Measurements from ENCODE around the gene SMIM35.

The SMIM35 gene

DNA sequence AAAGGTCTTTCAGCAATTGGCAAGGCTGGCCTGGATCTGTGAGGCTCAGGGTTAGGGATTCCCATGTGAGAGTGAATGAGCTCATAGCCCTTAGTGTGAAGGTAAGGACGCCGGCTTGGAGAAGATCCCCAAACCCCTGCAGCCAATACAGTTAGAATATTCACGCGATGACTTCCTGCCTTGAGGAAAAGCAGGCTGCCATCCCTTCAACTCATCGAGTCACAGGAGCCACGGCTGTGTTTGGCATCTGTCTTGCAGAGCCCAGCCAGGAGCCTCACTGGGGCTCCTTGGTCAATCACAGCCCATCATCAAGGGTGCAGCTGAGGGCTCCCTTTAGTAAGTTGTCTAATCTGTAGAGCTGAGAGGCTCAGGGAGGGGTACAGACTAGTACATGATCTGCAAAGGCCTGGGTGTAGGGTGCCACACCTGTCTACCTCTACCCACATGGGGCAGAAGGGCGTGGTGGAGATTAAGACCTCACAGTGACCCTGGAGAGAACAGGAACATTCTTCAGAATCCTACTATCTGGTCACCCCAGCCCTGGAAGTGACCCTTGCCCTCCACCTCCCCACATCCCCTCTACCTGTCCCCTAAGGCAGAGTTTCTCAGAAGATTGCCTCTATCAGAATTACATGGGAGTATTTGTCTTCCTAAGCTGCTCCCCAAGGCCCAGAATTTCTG, 82.1 kb downstream of the SMIM35 start:
- H3K9me3 ChIP-seq (ENCODE audit: control insufficient read depth, low read length): peaks cover 8% of the 10 kb centered on the region
- no peaks in the 10 kb centered on the region for H3K4me1 ChIP-seq (ENCODE audit: control insufficient read depth, insufficient read depth, low read length)
- no peaks in the 10 kb centered on the region for H3K36me3 ChIP-seq (ENCODE audit: control insufficient read depth, insufficient read depth, low read length, severe bottlenecking)
- DNase-seq (ENCODE audit: low read depth): no peak
- no peak overlapping the region for H3K4me3 ChIP-seq (ENCODE audit: low read length)
- H3K9ac ChIP-seq (ENCODE audit: low read length): no peak overlapping the region
- peaks cover 41% of the 10 kb centered on the region for H3K27me3 ChIP-seq (replicated peaks; ENCODE audit: control insufficient read depth, insufficient read depth, low read length)

- Histone ChIP-seq H3K4me3 (ENCODE audit: low read length) (no peak overlapping the region), H3K4me1 (ENCODE audit: control insufficient read depth, insufficient read depth, low read length) (no peaks in the 10 kb centered on the region), H3K36me3 (ENCODE audit: control insufficient read depth, insufficient read depth, low read length, severe bottlenecking) (no peaks in the 10 kb centered on the region), H3K9ac (ENCODE audit: low read length) (no peak overlapping the region), H3K27me3 (replicated peaks; ENCODE audit: control insufficient read depth, insufficient read depth, low read length) (peaks cover 29% of the 10 kb centered on the region), H3K9me3 (ENCODE audit: control insufficient read depth, low read length) (peaks cover 8% of the 10 kb centered on the region)
- no peak for DNase-seq (ENCODE audit: low read depth)
Observed at GRCh38 chr11:118003456-118003855, 83.3 kb downstream of the SMIM35 start.

GRCh38 chr11:118002541-118003423, 84.0 kb downstream of the SMIM35 start:
- no peak for DNase-seq (ENCODE audit: low read depth)
- H3K36me3 ChIP-seq (ENCODE audit: control insufficient read depth, insufficient read depth, low read length, severe bottlenecking): no peaks in the 10 kb centered on the region
- peaks cover 8% of the 10 kb centered on the region for H3K9me3 ChIP-seq (ENCODE audit: control insufficient read depth, low read length)
- H3K4me1 ChIP-seq (ENCODE audit: control insufficient read depth, insufficient read depth, low read length): no peaks in the 10 kb centered on the region
- H3K4me3 ChIP-seq (ENCODE audit: low read length): no peak overlapping the region
- H3K27me3 ChIP-seq (replicated peaks; ENCODE audit: control insufficient read depth, insufficient read depth, low read length): peaks cover 26% of the 10 kb centered on the region
- no peak overlapping the region for H3K9ac ChIP-seq (ENCODE audit: low read length)

DNA sequence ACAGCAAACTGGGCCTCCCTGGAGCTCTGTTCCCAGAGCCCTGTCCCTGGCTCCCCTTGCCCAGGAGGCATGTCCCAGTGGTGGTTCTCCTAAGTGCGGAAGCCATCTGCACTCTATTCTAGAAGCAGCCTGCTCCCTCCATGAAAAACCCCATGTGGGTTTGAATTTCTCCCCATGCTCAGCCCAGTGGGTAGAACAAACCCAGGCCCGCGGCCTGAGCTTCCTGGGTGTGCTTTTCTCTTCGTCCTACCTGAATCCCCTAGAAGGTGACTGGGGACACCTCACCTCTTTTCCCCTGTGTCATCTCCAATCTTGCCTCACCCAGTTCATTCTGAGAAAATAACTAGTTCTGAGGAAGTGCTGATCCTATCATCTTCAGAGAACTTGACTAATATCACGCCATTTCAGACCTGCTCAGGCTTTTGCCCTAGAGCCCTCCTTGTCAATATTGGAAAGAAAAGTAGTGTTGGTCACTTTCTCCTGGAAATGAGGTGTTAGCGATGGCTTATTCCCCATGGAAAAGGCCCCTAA, 84.7 kb downstream of the SMIM35 start:
- no peak for DNase-seq (ENCODE audit: low read depth)
- Histone ChIP-seq H3K4me3 (ENCODE audit: low read length) (no peak overlapping the region), H3K27me3 (replicated peaks; ENCODE audit: control insufficient read depth, insufficient read depth, low read length) (peaks cover 25% of the 10 kb centered on the region), H3K4me1 (ENCODE audit: control insufficient read depth, insufficient read depth, low read length) (no peaks in the 10 kb centered on the region), H3K36me3 (ENCODE audit: control insufficient read depth, insufficient read depth, low read length, severe bottlenecking) (no peaks in the 10 kb centered on the region), H3K9me3 (ENCODE audit: control insufficient read depth, low read length) (peaks cover 8% of the 10 kb centered on the region), H3K9ac (ENCODE audit: low read length) (no peak overlapping the region)

GRCh38 chr11:118001494-118001971, 85.2 kb downstream of the SMIM35 start:
- H3K9me3 ChIP-seq (ENCODE audit: control insufficient read depth, low read length): peaks cover 8% of the 10 kb centered on the region
- no peaks in the 10 kb centered on the region for H3K36me3 ChIP-seq (ENCODE audit: control insufficient read depth, insufficient read depth, low read length, severe bottlenecking)
- H3K27me3 ChIP-seq (replicated peaks; ENCODE audit: control insufficient read depth, insufficient read depth, low read length): peaks cover 19% of the 10 kb centered on the region
- H3K4me1 ChIP-seq (ENCODE audit: control insufficient read depth, insufficient read depth, low read length): no peaks in the 10 kb centered on the region
- DNase-seq (ENCODE audit: low read depth): no peak
- H3K9ac ChIP-seq (ENCODE audit: low read length): no peak overlapping the region
- H3K4me3 ChIP-seq (ENCODE audit: low read length): no peak overlapping the region

DNA sequence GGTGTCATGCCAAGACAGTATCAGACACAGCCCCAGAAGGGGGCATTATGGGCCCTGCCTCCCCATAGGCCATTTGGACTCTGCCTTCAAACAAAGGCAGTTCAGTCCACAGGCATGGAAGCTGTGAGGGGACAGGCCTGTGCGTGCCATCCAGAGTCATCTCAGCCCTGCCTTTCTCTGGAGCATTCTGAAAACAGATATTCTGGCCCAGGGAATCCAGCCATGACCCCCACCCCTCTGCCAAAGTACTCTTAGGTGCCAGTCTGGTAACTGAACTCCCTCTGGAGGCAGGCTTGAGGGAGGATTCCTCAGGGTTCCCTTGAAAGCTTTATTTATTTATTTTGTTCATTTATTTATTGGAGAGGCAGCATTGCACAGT, 85.9 kb downstream of the SMIM35 start:
- no peaks in the 10 kb centered on the region for H3K4me1 ChIP-seq (ENCODE audit: control insufficient read depth, insufficient read depth, low read length)
- H3K4me3 ChIP-seq (ENCODE audit: low read length): no peak overlapping the region
- DNase-seq (ENCODE audit: low read depth): no peak
- H3K9ac ChIP-seq (ENCODE audit: low read length): no peak overlapping the region
- H3K36me3 ChIP-seq (ENCODE audit: control insufficient read depth, insufficient read depth, low read length, severe bottlenecking): no peaks in the 10 kb centered on the region
- H3K27me3 ChIP-seq (replicated peaks; ENCODE audit: control insufficient read depth, insufficient read depth, low read length): peaks cover 12% of the 10 kb centered on the region
- peaks cover 8% of the 10 kb centered on the region for H3K9me3 ChIP-seq (ENCODE audit: control insufficient read depth, low read length)

DNA sequence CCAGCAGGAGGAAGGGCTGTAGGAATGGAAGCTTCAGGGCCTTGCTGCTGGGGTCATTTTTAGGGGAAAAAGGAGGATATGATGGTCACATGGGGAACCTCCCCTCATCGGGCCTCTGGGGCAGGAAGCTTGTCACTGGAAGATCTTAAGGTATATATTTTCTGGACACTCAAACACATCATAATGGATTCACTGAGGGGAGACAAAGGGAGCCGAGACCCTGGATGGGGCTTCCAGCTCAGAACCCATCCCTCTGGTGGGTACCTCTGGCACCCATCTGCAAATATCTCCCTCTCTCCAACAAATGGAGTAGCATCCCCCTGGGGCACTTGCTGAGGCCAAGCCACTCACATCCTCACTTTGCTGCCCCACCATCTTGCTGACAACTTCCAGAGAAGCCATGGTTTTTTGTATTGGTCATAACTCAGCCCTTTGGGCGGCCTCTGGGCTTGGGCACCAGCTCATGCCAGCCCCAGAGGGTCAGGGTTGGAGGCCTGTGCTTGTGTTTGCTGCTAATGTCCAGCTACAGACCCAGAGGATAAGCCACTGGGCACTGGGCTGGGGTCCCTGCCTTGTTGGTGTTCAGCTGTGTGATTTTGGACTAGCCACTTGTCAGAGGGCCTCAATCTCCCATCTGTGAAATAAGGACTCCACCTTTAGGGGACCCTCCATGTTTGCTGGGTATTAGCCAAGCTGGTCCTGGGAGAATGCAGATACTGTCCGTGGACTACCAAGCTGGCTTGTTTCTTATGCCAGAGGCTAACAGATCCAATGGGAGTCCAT, 86.5 kb downstream of the SMIM35 start:
- Histone ChIP-seq H3K4me1 (ENCODE audit: control insufficient read depth, insufficient read depth, low read length) (no peaks in the 10 kb centered on the region), H3K36me3 (ENCODE audit: control insufficient read depth, insufficient read depth, low read length, severe bottlenecking) (no peaks in the 10 kb centered on the region), H3K9ac (ENCODE audit: low read length) (no peak overlapping the region), H3K9me3 (ENCODE audit: control insufficient read depth, low read length) (peaks cover 8% of the 10 kb centered on the region), H3K4me3 (ENCODE audit: low read length) (no peak overlapping the region), H3K27me3 (replicated peaks; ENCODE audit: control insufficient read depth, insufficient read depth, low read length) (peaks cover 6% of the 10 kb centered on the region)
- no peak for DNase-seq (ENCODE audit: low read depth)

DNA sequence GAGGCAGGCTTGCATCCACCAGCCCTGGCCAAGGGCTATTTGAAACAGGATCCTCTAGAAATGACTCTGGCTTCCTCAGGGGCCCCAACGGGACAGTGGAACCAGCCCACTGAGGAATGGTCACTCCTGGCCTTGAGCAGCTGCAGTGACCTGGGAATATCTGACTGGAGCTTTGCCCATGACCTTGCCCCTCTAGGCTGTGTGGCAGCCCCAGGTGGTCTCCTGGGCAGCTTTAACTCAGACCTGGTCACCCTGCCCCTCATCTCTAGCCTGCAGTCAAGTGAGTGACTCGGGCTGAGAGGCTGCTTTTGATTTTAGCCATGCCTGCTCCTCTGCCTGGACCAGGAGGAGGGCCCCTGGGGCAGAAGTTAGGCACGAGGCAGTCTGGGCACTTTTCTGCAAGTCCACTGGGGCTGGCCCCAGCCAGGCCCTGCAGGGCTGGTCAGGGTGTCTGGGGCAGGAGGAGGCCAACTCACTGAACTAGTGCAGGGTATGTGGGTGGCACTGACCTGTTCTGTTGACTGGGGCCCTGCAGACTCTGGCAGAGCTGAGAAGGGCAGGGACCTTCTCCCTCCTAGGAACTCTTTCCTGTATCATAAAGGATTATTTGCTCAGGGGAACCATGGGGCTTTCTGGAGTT, 87.3 kb downstream of the SMIM35 start:
- peaks cover 8% of the 10 kb centered on the region for H3K9me3 ChIP-seq (ENCODE audit: control insufficient read depth, low read length)
- no peak overlapping the region for H3K4me3 ChIP-seq (ENCODE audit: low read length)
- H3K9ac ChIP-seq (ENCODE audit: low read length): no peak overlapping the region
- peaks cover 5% of the 10 kb centered on the region for H3K27me3 ChIP-seq (replicated peaks; ENCODE audit: control insufficient read depth, insufficient read depth, low read length)
- H3K36me3 ChIP-seq (ENCODE audit: control insufficient read depth, insufficient read depth, low read length, severe bottlenecking): no peaks in the 10 kb centered on the region
- H3K4me1 ChIP-seq (ENCODE audit: control insufficient read depth, insufficient read depth, low read length): no peaks in the 10 kb centered on the region
- no peak for DNase-seq (ENCODE audit: low read depth)

DNA sequence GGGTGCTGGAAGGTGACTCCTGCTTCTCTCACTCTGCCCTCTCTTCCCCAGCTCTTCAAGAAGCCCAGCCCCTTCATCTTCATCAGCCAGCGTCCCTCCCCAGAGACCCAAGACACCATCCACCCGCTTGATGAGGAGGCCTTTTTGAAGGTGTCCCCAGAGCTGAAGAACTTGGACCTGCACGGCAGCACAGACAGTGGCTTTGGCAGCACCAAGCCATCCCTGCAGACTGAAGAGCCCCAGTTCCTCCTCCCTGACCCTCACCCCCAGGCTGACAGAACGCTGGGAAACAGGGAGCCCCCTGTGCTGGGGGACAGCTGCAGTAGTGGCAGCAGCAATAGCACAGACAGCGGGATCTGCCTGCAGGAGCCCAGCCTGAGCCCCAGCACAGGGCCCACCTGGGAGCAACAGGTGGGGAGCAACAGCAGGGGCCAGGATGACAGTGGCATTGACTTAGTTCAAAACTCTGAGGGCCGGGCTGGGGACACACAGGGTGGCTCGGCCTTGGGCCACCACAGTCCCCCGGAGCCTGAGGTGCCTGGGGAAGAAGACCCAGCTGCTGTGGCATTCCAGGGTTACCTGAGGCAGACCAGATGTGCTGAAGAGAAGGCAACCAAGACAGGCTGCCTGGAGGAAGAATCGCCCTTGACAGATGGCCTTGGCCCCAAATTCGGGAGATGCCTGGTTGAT, 88.0 kb downstream of the SMIM35 start:
- no peaks in the 10 kb centered on the region for H3K4me1 ChIP-seq (ENCODE audit: control insufficient read depth, insufficient read depth, low read length)
- peaks cover 12% of the 10 kb centered on the region for H3K27me3 ChIP-seq (replicated peaks; ENCODE audit: control insufficient read depth, insufficient read depth, low read length)
- no peak overlapping the region for H3K4me3 ChIP-seq (ENCODE audit: low read length)
- DNase-seq (ENCODE audit: low read depth): no peak
- H3K36me3 ChIP-seq (ENCODE audit: control insufficient read depth, insufficient read depth, low read length, severe bottlenecking): no peaks in the 10 kb centered on the region
- H3K9me3 ChIP-seq (ENCODE audit: control insufficient read depth, low read length): peaks cover 3% of the 10 kb centered on the region
- H3K9ac ChIP-seq (ENCODE audit: low read length): no peak overlapping the region

DNA sequence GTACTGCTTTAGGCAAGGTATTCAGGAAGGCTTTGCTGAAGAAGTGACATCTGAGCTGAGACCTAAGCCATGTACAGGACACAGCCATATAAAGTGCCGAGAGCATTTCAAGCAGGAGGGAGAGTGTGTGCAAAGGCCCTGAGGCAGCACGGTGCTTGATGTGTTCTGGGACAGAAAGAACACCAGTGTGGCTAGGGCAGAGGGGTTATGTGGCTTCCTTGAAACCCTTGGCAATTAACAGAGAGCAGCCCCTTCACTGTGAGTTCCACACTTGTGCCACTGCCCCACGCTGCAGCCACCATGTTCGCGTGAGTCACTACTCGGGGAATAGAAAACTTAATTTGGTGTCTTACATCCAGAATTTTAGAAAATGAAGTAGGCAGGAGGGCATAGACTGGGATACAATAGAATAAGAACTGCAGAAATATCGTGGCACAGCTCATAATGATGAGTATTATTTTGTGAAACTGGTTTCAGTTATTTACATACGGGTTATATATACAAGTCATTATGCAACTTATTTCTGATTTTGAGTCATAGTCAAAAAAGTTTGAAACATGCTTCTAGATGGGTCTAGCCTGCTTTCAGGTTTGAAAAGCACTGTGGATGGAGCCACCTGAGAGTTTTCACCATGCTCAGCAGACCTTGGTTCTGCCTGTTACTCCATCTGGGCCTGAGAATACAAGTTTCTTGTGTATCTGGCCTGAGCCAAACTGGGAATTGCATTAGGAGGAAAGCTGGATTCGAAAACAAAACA, 88.8 kb downstream of the SMIM35 start:
- no peak overlapping the region for H3K4me3 ChIP-seq (ENCODE audit: low read length)
- no peaks in the 10 kb centered on the region for H3K4me1 ChIP-seq (ENCODE audit: control insufficient read depth, insufficient read depth, low read length)
- H3K36me3 ChIP-seq (ENCODE audit: control insufficient read depth, insufficient read depth, low read length, severe bottlenecking): no peaks in the 10 kb centered on the region
- peaks cover 20% of the 10 kb centered on the region for H3K27me3 ChIP-seq (replicated peaks; ENCODE audit: control insufficient read depth, insufficient read depth, low read length)
- no peak overlapping the region for H3K9ac ChIP-seq (ENCODE audit: low read length)
- no peaks in the 10 kb centered on the region for H3K9me3 ChIP-seq (ENCODE audit: control insufficient read depth, low read length)
- DNase-seq (ENCODE audit: low read depth): no peak
